CD14-positive monocyte (primary cell): ENCODE data around the gene HSPA4L. TPM values are rescaled to one million over a fixed set of nuclear protein-coding genes. Genes with fewer than 3 reads are reported as not detected.

Experiments used
- DNase-seq, 3 donors: peaks; one replicate each; pipeline ENCODE4 v3.0.0-alpha.2; 2011 to 2022
- H2AFZ ChIP-seq: 2 replicates; pipeline ENCODE4 v1.6.0; 2012; ENCODE audit warnings: mild to moderate bottlenecking, low read depth, low read length, inconsistent platforms; ENCODE audit not compliant: insufficient read depth, poor library complexity, severe bottlenecking
- H3K27ac ChIP-seq, 2 donors: 1 replicate in 1 of 2; 2 replicates in 1 of 2; pipeline ENCODE4 v1.5.1; 2012 to 2013; ENCODE audit warnings: low read length in 2 of 2, control low read depth in 1 of 2, inconsistent platforms in 1 of 2, low read depth in 1 of 2, mild to moderate bottlenecking in 1 of 2
- H3K27me3 ChIP-seq, 2 donors: one replicate each; pipeline versions ENCODE4 v1.6.0 to v1.6.1; 2011 to 2013; ENCODE audit warnings: low read length in 2 of 2; ENCODE audit not compliant: control insufficient read depth in 2 of 2, insufficient read depth in 2 of 2
- H3K36me3 ChIP-seq, 2 donors: replicated peaks in 1 of 2; 1 replicate in 1 of 2; 2 replicates in 1 of 2; pipeline versions ENCODE4 v1.5.1 to v1.6.1; 2012 to 2013; ENCODE audit warnings: low read length in 2 of 2, control low read depth in 1 of 2, inconsistent platforms in 1 of 2, mild to moderate bottlenecking in 1 of 2; ENCODE audit not compliant: insufficient read depth in 2 of 2, control insufficient read depth in 1 of 2
- H3K4me1 ChIP-seq, 2 donors: 1 replicate in 1 of 2; 2 replicates in 1 of 2; pipeline versions ENCODE4 v1.5.1 to v1.6.1; 2012 to 2013; ENCODE audit warnings: low read length in 2 of 2, control low read depth in 1 of 2, inconsistent platforms in 1 of 2, mild to moderate bottlenecking in 1 of 2, moderate library complexity in 1 of 2; ENCODE audit not compliant: insufficient read depth in 2 of 2, control insufficient read depth in 1 of 2
- H3K4me2 ChIP-seq: replicated peaks from 2 replicates; pipeline ENCODE3; 2012; ENCODE audit warnings: low read length, moderate library complexity, mild to moderate bottlenecking; ENCODE audit not compliant: poor library complexity, severe bottlenecking; ENCODE audit errors: extremely low read depth
- H3K4me3 ChIP-seq, 3 experiments: fragments of 200-600 bp in 1 of 3; sonication (generic) in 1 of 3; replicated peaks in 1 of 3; 1 replicate in 2 of 3; 2 replicates in 1 of 3; pipeline ENCODE4 v1.5.1; 2011 to 2013; ENCODE audit warnings: low read length in 3 of 3, mild to moderate bottlenecking in 3 of 3, control low read depth in 2 of 3, low read depth in 2 of 3, inconsistent platforms in 1 of 3, moderate library complexity in 1 of 3
- H3K79me2 ChIP-seq: 2 replicates; pipeline ENCODE4 v1.6.0; 2012; ENCODE audit warnings: mild to moderate bottlenecking, control low read depth, inconsistent platforms, low read length, moderate library complexity; ENCODE audit not compliant: insufficient read depth
- H3K9ac ChIP-seq: 2 replicates; pipeline ENCODE4 v1.6.0; 2017; ENCODE audit warnings: low read length, mild to moderate bottlenecking; ENCODE audit not compliant: insufficient read depth, poor library complexity, severe bottlenecking
- H3K9me3 ChIP-seq, 2 donors: replicated peaks in 1 of 2; 1 replicate in 1 of 2; 2 replicates in 1 of 2; pipeline versions ENCODE4 v1.5.1 to v1.6.1; 2012 to 2013; ENCODE audit warnings: low read length in 2 of 2, control low read depth in 1 of 2; ENCODE audit not compliant: control insufficient read depth in 1 of 2, insufficient read depth in 1 of 2
- H4K20me1 ChIP-seq: 2 replicates; pipeline ENCODE4 v1.6.0; 2012; ENCODE audit warnings: mild to moderate bottlenecking, low read length, control low read depth, moderate library complexity; ENCODE audit not compliant: insufficient read depth
- H3K27ac Mint-ChIP-seq, 7 donors: one replicate each; pipeline ENCODE4 v1.8.0; 2020; ENCODE audit warnings: mild to moderate bottlenecking in 7 of 7, mixed read lengths in 7 of 7, moderate library complexity in 6 of 7, inconsistent platforms in 2 of 7
- H3K27me3 Mint-ChIP-seq, 3 donors: one replicate each; pipeline ENCODE4 v1.8.0; 2021 to 2022; ENCODE audit warnings: low read depth in 3 of 3, mild to moderate bottlenecking in 3 of 3, mixed read lengths in 3 of 3, moderate library complexity in 3 of 3, inconsistent platforms in 1 of 3
- H3K36me3 Mint-ChIP-seq, 2 donors: one replicate each; pipeline ENCODE4 v1.8.0; 2020; ENCODE audit warnings: mixed read lengths in 2 of 2, inconsistent platforms in 1 of 2, mild to moderate bottlenecking in 1 of 2
- H3K4me1 Mint-ChIP-seq: one replicate; pipeline ENCODE4 v1.8.0; 2020; ENCODE audit warnings: mild to moderate bottlenecking, mixed read lengths
- H3K4me3 Mint-ChIP-seq, 2 donors: one replicate each; pipeline ENCODE4 v1.8.0; 2020; ENCODE audit warnings: mild to moderate bottlenecking in 2 of 2, mixed read lengths in 2 of 2, moderate library complexity in 1 of 2
- H3K9me3 Mint-ChIP-seq, 7 donors: one replicate each; pipeline ENCODE4 v1.8.0; 2020 to 2022; ENCODE audit warnings: mixed read lengths in 7 of 7, mild to moderate bottlenecking in 6 of 7, moderate library complexity in 6 of 7, inconsistent platforms in 2 of 7
- CTCF ChIP-seq: fragments of 200-600 bp; IDR thresholded peaks from one replicate; pipeline ENCODE4 v1.8.0; 2022; ENCODE audit warnings: antibody characterized with exemption, mild to moderate bottlenecking
- WGBS: methylation state at CpG from one replicate; pipeline ENCODE4 v1.1.5; 2013; ENCODE audit warnings: missing lambda C conversion rate; ENCODE audit not compliant: insufficient coverage; 5-methylcytosine and 5-hydroxymethylcytosine counted together
- intact Hi-C, 2 donors: fragments of 100-400 bp; cut with micrococcal nuclease; formaldehyde crosslinking; loops; one replicate each; pipeline versions ENCODE4 v1.15.0 to v1.15.1; 2023
- polyA plus RNA-seq, 3 donors: library from polyadenylated mRNA; depleted of rRNA in 1 of 3; unstranded in 2 of 3; stranded (reverse) in 1 of 3; fragments of 300-500 nt in 2 of 3; fragments of >200 nt in 1 of 3; fragmentation: Illumina TruSeq in 2 of 3; gene quantifications; 1 replicate in 2 of 3; 2 replicates in 1 of 3; pipeline ENCODE4 v1.2.3, GENCODE V29; 2012 to 2021

Gene HSPA4L
- polyA plus RNA-seq, 3 donors: 0.04 TPM; not detected in 2

- Mint-ChIP-seq H3K4me3 (no peak overlapping the region), H3K4me1 (no peaks in the 10 kb centered on the region), H3K27me3 (peaks cover 0 to 5% (median 3%) of the 10 kb centered on the region in 3 donors), H3K9me3 (peaks cover 0 to 4% (median 0%) of the 10 kb centered on the region in 7 donors), H3K27ac (no peak overlapping the region), H3K36me3 (no peaks in the 10 kb centered on the region)
- DNase-seq: no peak
- Histone ChIP-seq H3K79me2 (no peaks in the 10 kb centered on the region), H3K36me3 (no peaks in the 10 kb centered on the region), H3K4me3 (no peak overlapping the region), H2AFZ (no peak overlapping the region), H3K27me3 (no peaks in the 10 kb centered on the region), H3K9ac (no peak overlapping the region), H3K27ac (no peak overlapping the region), H3K4me2 (no peak overlapping the region), H3K9me3 (no peaks in the 10 kb centered on the region), H4K20me1 (no peaks in the 10 kb centered on the region), H3K4me1 (no peaks in the 10 kb centered on the region)
- intact Hi-C loops: no loop called here
- no CpG with 5 or more reads among the region's 4 CpGs for WGBS
- no peak for TF ChIP-seq CTCF
Measured at GRCh38 chr4:127771535-127772275, 10.4 kb upstream of the HSPA4L start.

GRCh38 chr4:127772769-127773671 lies 9.1 kb upstream of the HSPA4L start:
- Mint-ChIP-seq H3K4me3 (no peak overlapping the region), H3K9me3 (peaks cover 0 to 4% (median 0%) of the 10 kb centered on the region in 7 donors), H3K36me3 (no peaks in the 10 kb centered on the region), H3K27me3 (peaks cover 3 to 6% (median 4%) of the 10 kb centered on the region in 3 donors), H3K4me1 (no peaks in the 10 kb centered on the region), H3K27ac (no peak overlapping the region)
- H2AFZ ChIP-seq: no peak overlapping the region
- H3K4me1 ChIP-seq: no peaks in the 10 kb centered on the region
- intact Hi-C loops: no loop called here
- H3K4me3 ChIP-seq: no peak overlapping the region
- no peaks in the 10 kb centered on the region for H4K20me1 ChIP-seq
- no peak overlapping the region for H3K27ac ChIP-seq
- H3K9me3 ChIP-seq: no peaks in the 10 kb centered on the region
- TF ChIP-seq CTCF: no peak
- no peak for DNase-seq
- H3K79me2 ChIP-seq: no peaks in the 10 kb centered on the region
- no peaks in the 10 kb centered on the region for H3K36me3 ChIP-seq
- WGBS: no CpG with 5 or more reads among the region's 10 CpGs
- no peak overlapping the region for H3K4me2 ChIP-seq
- peaks cover 0 to 2% of the 10 kb centered on the region in 2 donors for H3K27me3 ChIP-seq
- no peak overlapping the region for H3K9ac ChIP-seq
